Skin epidermis (tissue), 12 donors: ENCODE measurements around the gene GP1BB.
"Not testable (repeated sequence)": the region's sequence is repeated elsewhere in the genome, so short reads cannot be mapped to it uniquely, and the experiment has no call there.

Experiments used
- H3K27ac ChIP-seq, 21 experiments: fragments of 200-600 bp; sonication (generic) in 11 of 21; one replicate each; pipeline ENCODE4 v1.5.0; 2020; ENCODE audit warnings: mild to moderate bottlenecking in 3 of 21, inconsistent platforms in 2 of 21, moderate library complexity in 2 of 21
- H3K4me3 ChIP-seq, 7 experiments: fragments of 200-600 bp; sonication (generic) in 2 of 7; one replicate each; pipeline ENCODE4 v1.5.0; 2020; ENCODE audit warnings: inconsistent platforms in 2 of 7, mild to moderate bottlenecking in 2 of 7, moderate library complexity in 1 of 7

Gene GP1BB

GRCh38 chr22:19691721-19692341 lies 31.5 kb upstream of the GP1BB start:
- Histone ChIP-seq H3K4me3 (no peak overlapping the region), H3K27ac (peak overlapping the region in 17 of 21 experiments; percentile 13 to 67 (median 42))

- no peak overlapping the region for H3K27ac ChIP-seq
- no peak overlapping the region for H3K4me3 ChIP-seq
Observed at GRCh38 chr22:19693581-19693980, 29.8 kb upstream of the GP1BB start.

- Histone ChIP-seq H3K4me3 (no peak overlapping the region), H3K27ac (no peak overlapping the region)
Observed at GRCh38 chr22:19693981-19694670, 29.2 kb upstream of the GP1BB start.

GRCh38 chr22:19694696-19695095 lies 28.6 kb upstream of the GP1BB start:
- H3K4me3 ChIP-seq, result no peak overlapping the region
- H3K27ac ChIP-seq, result no peak overlapping the region

GRCh38 chr22:19696504-19697276 lies 26.6 kb upstream of the GP1BB start:
- H3K27ac ChIP-seq, result no peak overlapping the region
- H3K4me3 ChIP-seq, result no peak overlapping the region

- H3K27ac ChIP-seq, H3K4me3 ChIP-seq: not testable (repeated sequence)
Observed at GRCh38 chr22:19697871-19698270, 25.5 kb upstream of the GP1BB start.

- no peak overlapping the region for H3K4me3 ChIP-seq
Observed at GRCh38 chr22:19700790-19701419, 22.4 kb upstream of the GP1BB start.

GRCh38 chr22:19701420-19702145 lies 21.8 kb upstream of the GP1BB start:
- Histone ChIP-seq H3K27ac (no peak overlapping the region), H3K4me3 (no peak overlapping the region)

More at GRCh38 chr22:19700790-19701419, 22.4 kb upstream of the GP1BB start:
- H3K27ac ChIP-seq, result no peak overlapping the region

- H3K27ac ChIP-seq, result no peak overlapping the region
Observed at GRCh38 chr22:19703869-19704268, 19.5 kb upstream of the GP1BB start.

GRCh38 chr22:19704355-19705015 lies 18.9 kb upstream of the GP1BB start:
- no peak overlapping the region for H3K27ac ChIP-seq

More at GRCh38 chr22:19703869-19704268, 19.5 kb upstream of the GP1BB start:
- H3K4me3 ChIP-seq, result no peak overlapping the region

GRCh38 chr22:19705181-19705934 lies 18.0 kb upstream of the GP1BB start:
- Histone ChIP-seq H3K27ac (no peak overlapping the region), H3K4me3 (no peak overlapping the region)

More at GRCh38 chr22:19704355-19705015, 18.9 kb upstream of the GP1BB start:
- H3K4me3 ChIP-seq, result no peak overlapping the region

GRCh38 chr22:19706661-19707151 lies 16.6 kb upstream of the GP1BB start:
- Histone ChIP-seq H3K27ac (no peak overlapping the region), H3K4me3 (no peak overlapping the region)

- H3K4me3 ChIP-seq, result no peak overlapping the region
- no peak overlapping the region for H3K27ac ChIP-seq
Observed at GRCh38 chr22:19707347-19708290, 15.7 kb upstream of the GP1BB start.

- H3K4me3 ChIP-seq, result no peak overlapping the region
- H3K27ac ChIP-seq, result peak overlapping the region in 1 of 21 experiments; percentile 42
Observed at GRCh38 chr22:19708321-19709011, 14.9 kb upstream of the GP1BB start.

GRCh38 chr22:19709063-19709769 lies 14.1 kb upstream of the GP1BB start:
- peak overlapping the region in 2 of 21 experiments; percentile 1 to 51 for H3K27ac ChIP-seq
- no peak overlapping the region for H3K4me3 ChIP-seq
